Body of pancreas (tissue), 4 donors: ENCODE data around the gene C8A. TPM values are rescaled to one million over a fixed set of nuclear protein-coding genes. Genes with fewer than 3 reads are reported as not detected.
A peak's percentile ranks its signal among the peaks of the same experiment; 100 is the strongest.

ENCODE experiments used
- ATAC-seq: fragments of 150-250 bp; one replicate; pipeline ENCODE4 v1.9.1; 2016
- DNase-seq, 4 donors: peaks; one replicate each; pipeline ENCODE4 v3.0.0-alpha.2; 2019
- H3K27ac ChIP-seq, 4 donors: fragments of 200-600 bp; sonication (generic); 1 replicate in 3 of 4; 2 replicates in 1 of 4; pipeline versions ENCODE4 v1.5.1 to v1.6.1; 2016 to 2019; ENCODE audit warnings: mild to moderate bottlenecking in 1 of 4, mixed read lengths in 1 of 4, moderate library complexity in 1 of 4
- H3K27me3 ChIP-seq, 2 donors: fragments of 200-600 bp; sonication (generic); one replicate each; pipeline ENCODE4 v1.6.0; 2016; ENCODE audit warnings: mild to moderate bottlenecking in 1 of 2
- H3K36me3 ChIP-seq, 2 donors: fragments of 200-600 bp; sonication (generic); replicated peaks in 1 of 2; 2 replicates each; pipeline ENCODE4 v1.5.1; 2016; ENCODE audit warnings: low read depth in 2 of 2; ENCODE audit not compliant: insufficient read depth in 1 of 2
- H3K4me1 ChIP-seq: fragments of 200-600 bp; sonication (generic); one replicate; pipeline ENCODE4 v1.6.0; 2016
- H3K4me3 ChIP-seq, 2 donors: fragments of 200-600 bp; sonication (generic); 1 replicate in 1 of 2; 2 replicates in 1 of 2; pipeline ENCODE4 v1.5.1; 2016 to 2019
- H3K9me3 ChIP-seq, 3 donors: fragments of 200-600 bp; sonication (generic); 1 replicate in 2 of 3; 2 replicates in 1 of 3; pipeline ENCODE4 v1.5.1; 2016
- CTCF ChIP-seq, 7 experiments: fragments of 450-650 bp in 4 of 7; fragments of 200-600 bp in 3 of 7; sonication (generic) in 3 of 7; IDR thresholded peaks; one replicate each; pipeline ENCODE4 v1.5.1; 2016 to 2019; ENCODE audit warnings: antibody characterized with exemption in 7 of 7
- POLR2A ChIP-seq, 3 donors: fragments of 450-650 bp; IDR thresholded peaks; one replicate each; pipeline ENCODE4 v1.6.1; 2016; ENCODE audit warnings: antibody characterized with exemption in 3 of 3, mild to moderate bottlenecking in 2 of 3
- WGBS, 2 donors: methylation state at CpG; one replicate each; pipeline ENCODE4 v1.1.5; 2017; 5-methylcytosine and 5-hydroxymethylcytosine counted together
- intact Hi-C: fragments of 100-400 bp; cut with DNase I; formaldehyde crosslinking; loops from one replicate; pipeline ENCODE4 v1.15.1; 2023
- total RNA-seq, 2 donors: library from RNA; depleted of rRNA; stranded (reverse); fragments of >200 nt; gene quantifications; one replicate each; pipeline ENCODE4 v1.1.0, GENCODE V29; 2016

Gene C8A
- total RNA-seq, 2 donors from 2014 or later, result not detected

DNA sequence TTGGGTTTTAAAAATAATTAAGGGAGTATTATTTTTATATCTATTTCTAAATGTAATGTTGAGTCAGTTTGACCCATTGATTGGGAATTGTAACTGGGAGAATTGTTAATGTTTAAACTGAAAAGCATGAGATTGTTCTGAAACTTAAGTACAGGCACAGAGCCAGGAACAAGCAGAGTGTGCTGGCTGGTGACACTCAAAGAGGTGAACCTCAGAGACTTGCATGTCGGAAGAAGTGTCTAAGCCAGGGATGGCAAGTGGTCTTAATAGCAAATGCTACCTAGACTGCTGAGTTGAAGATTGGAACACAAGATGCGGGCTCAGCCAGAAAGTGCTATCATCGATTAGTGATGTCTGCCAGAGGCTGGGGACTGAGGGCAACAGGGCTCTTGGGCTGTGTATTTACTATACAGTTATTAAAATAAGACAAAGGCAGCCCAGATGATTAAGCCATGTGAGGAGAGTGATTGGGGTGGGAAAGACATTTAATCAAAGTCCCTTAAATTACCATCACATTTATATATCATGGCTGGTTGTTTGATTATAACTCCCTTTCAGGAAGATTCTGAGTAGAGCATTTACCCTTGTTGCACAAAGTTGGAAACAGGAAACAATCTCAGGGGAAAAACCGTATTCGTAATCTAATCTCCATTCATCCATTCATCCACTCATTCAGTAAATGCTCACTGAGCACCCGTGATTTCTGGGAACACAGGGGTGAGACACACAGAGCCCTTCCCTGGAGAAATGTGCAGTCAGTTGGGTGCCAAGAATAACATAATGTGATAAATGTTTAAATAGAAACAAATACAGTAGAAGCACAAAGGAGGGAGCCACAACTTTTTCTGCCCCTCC is 42.8 kb downstream of the C8A start:
- Histone ChIP-seq H3K4me3 (no peak overlapping the region), H3K27ac (peak overlapping the region in 2 of 4 donors; percentile 17 to 61), H3K36me3 (no peaks in the 10 kb centered on the region), H3K4me1 (peaks cover 23% of the 10 kb centered on the region), H3K9me3 (no peaks in the 10 kb centered on the region), H3K27me3 (no peaks in the 10 kb centered on the region)
- ATAC-seq, result peak; percentile 71
- intact Hi-C loops, result no loop called here
- DNase-seq, result peak in 3 of 4 donors; percentile 36 to 53 (median 45)
- TF ChIP-seq CTCF (IDR thresholded peaks at IDR 0.05), result no peak
- TF ChIP-seq POLR2A (IDR thresholded peaks at IDR 0.05), result no peak
- WGBS, 2 donors, result 24% methylated on average over 6 of the region's 6 CpGs

GRCh38 chr1:56898005-56898373 is 43.4 kb downstream of the C8A start:
- ATAC-seq, result no peak
- H3K27ac ChIP-seq, result peak overlapping the region in 1 of 4 donors; percentile 61
- no peak for TF ChIP-seq POLR2A (IDR thresholded peaks at IDR 0.05)
- TF ChIP-seq CTCF (IDR thresholded peaks at IDR 0.05), result no peak

GRCh38 chr1:56898879-56899278 is 44.3 kb downstream of the C8A start:
- ATAC-seq, result no peak
- no peak for DNase-seq
- 75 to 86% methylated on average over 2 of the region's 2 CpGs for WGBS, 2 donors
- Histone ChIP-seq H3K9me3 (no peaks in the 10 kb centered on the region), H3K4me1 (peaks cover 23% of the 10 kb centered on the region), H3K4me3 (no peak overlapping the region), H3K27me3 (no peaks in the 10 kb centered on the region), H3K27ac (no peak overlapping the region), H3K36me3 (no peaks in the 10 kb centered on the region)
- intact Hi-C loops, result no loop called here
- no peak for TF ChIP-seq CTCF (IDR thresholded peaks at IDR 0.05)

More at GRCh38 chr1:56898005-56898373, 43.4 kb downstream of the C8A start:
- Histone ChIP-seq H3K36me3 (no peaks in the 10 kb centered on the region), H3K27me3 (no peaks in the 10 kb centered on the region), H3K4me3 (no peak overlapping the region), H3K4me1 (peaks cover 23% of the 10 kb centered on the region), H3K9me3 (no peaks in the 10 kb centered on the region)
- intact Hi-C loops, result no loop called here
- 77 to 85% methylated on average over 2 of the region's 2 CpGs for WGBS, 2 donors
- DNase-seq, result no peak

- Histone ChIP-seq H3K36me3 (no peaks in the 10 kb centered on the region), H3K4me3 (no peak overlapping the region), H3K27me3 (no peaks in the 10 kb centered on the region), H3K27ac (no peak overlapping the region), H3K9me3 (no peaks in the 10 kb centered on the region), H3K4me1 (peaks cover 26% of the 10 kb centered on the region)
- 66 to 69% methylated on average over 3 of the region's 3 CpGs for WGBS, 2 donors
- ATAC-seq (no peak), DNase-seq (no peak)
- TF ChIP-seq CTCF (IDR thresholded peaks at IDR 0.05) (no peak), POLR2A (IDR thresholded peaks at IDR 0.05) (no peak)
- intact Hi-C loops, result no loop called here
Measured at GRCh38 chr1:56901716-56902115, 47.1 kb downstream of the C8A start.

- H3K36me3 ChIP-seq, result no peaks in the 10 kb centered on the region
- intact Hi-C loops, result no loop called here
- no peak for ATAC-seq
Measured at GRCh38 chr1:56903778-56904177, 49.2 kb downstream of the C8A start.

More at GRCh38 chr1:56903778-56904177, 49.2 kb downstream of the C8A start:
- TF ChIP-seq CTCF (IDR thresholded peaks at IDR 0.05) (no peak), POLR2A (IDR thresholded peaks at IDR 0.05) (no peak)
- H3K27ac ChIP-seq, result no peak overlapping the region
- no peak overlapping the region for H3K4me3 ChIP-seq
- H3K4me1 ChIP-seq, result peaks cover 8% of the 10 kb centered on the region
- H3K27me3 ChIP-seq, result no peaks in the 10 kb centered on the region
- H3K9me3 ChIP-seq, result no peaks in the 10 kb centered on the region
- 86 to 88% methylated on average over 1 of the region's 1 CpG for whole genome bisulfite sequencing, 2 donors
- no peak for DNase-seq
